Cardiac muscle cell (in vitro differentiated cells and primary cell): ENCODE data around the gene DHX35. TPM values are rescaled to one million over a fixed set of nuclear protein-coding genes. Genes with fewer than 3 reads are reported as not detected.

Experiments used
- DNase-seq, 2 donors: peaks; one replicate each; pipeline versions ENCODE4 v3.0.0 to v3.0.0-alpha.2; 2010 to 2017; ENCODE audit warnings: low read depth in 1 of 2, low spot score in 1 of 2
- H3K27ac ChIP-seq: fragments of 200-600 bp; sonication (generic); 2 replicates; pipeline ENCODE4 v1.5.1; 2016
- H3K27me3 ChIP-seq: fragments of 200-600 bp; sonication (generic); 2 replicates; pipeline ENCODE4 v1.6.0; 2016; ENCODE audit warnings: control low read depth
- H3K36me3 ChIP-seq: fragments of 200-600 bp; sonication (generic); 2 replicates; pipeline ENCODE4 v1.5.1; 2016; ENCODE audit warnings: control low read depth
- H3K4me1 ChIP-seq: fragments of 200-600 bp; sonication (generic); 2 replicates; pipeline ENCODE4 v1.8.1; 2017; ENCODE audit warnings: low read depth, mild to moderate bottlenecking, mixed run types
- H3K4me3 ChIP-seq: fragments of 200-600 bp; sonication (generic); 2 replicates; pipeline ENCODE4 v1.5.1; 2016; ENCODE audit warnings: mild to moderate bottlenecking
- H3K9me3 ChIP-seq: fragments of 200-600 bp; sonication (generic); 2 replicates; pipeline ENCODE4 v1.5.1; 2017; ENCODE audit warnings: low read depth, mild to moderate bottlenecking, control low read depth
- polyA plus RNA-seq: library from polyadenylated mRNA; unstranded; fragments of >200 nt; fragmentation: Nextera tagmentation; extraction: Ambion mirVana; gene quantifications from 2 replicates; pipeline ENCODE4 v1.2.1, GENCODE V29; 2016
- total RNA-seq: library from RNA; depleted of rRNA; stranded (reverse); fragments of >200 nt; gene quantifications from 2 replicates; pipeline ENCODE4 v1.2.3, GENCODE V29; 2016
- TF ChIP-seq, protein P1 (sequence below): IDR thresholded peaks from 2 replicates; pipeline ENCODE4 v1.5.1; 2012; ENCODE audit warnings: low read depth, mild to moderate bottlenecking, low read length

The DHX35 gene
- total and polyA plus RNA-seq, 2 experiments from 2014 or later: 8.9 to 10.4 TPM

DNA sequence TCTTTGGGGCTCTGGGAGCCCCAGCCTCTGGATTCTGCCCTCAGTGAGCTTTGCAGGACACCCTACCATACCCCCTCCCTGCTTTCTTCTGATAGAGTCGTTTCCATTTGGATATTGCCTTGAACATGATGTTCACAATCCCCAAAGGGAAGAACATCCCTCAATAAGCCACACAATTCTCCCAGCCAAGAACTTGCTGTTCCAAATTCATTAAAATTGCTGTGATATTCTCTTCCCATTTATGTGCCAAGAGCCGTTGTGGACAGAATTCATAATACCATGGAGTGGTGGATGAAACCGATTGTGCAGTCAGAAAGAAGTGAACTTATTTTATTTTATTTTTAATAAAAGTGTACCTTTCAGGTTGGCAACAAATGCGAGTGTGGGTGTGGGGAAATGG is 95.8 kb downstream of the DHX35 start:
- H3K27me3 ChIP-seq: no peaks in the 10 kb centered on the region

DNA sequence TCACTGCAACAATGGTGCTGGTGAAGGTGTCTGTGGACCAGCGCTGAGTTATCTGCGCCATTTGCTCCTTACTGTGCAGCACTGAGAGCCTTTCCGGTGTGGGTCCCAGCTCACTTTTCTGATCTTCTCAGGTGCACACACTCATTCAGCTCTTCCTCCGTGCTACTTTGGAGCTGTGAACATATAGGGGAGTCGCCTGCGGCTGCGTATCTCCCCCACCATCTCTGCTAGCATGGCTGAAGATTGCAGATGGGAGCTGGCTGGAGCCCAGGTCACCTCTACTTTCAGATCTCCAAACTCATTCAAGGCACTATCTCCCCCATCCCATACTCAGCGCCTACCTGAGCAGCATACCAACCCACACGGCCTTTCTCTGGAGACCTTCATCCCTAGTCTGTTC is 96.9 kb downstream of the DHX35 start:
- Histone ChIP-seq H3K27me3 (no peaks in the 10 kb centered on the region), H3K27ac (no peak overlapping the region), H3K4me3 (no peak overlapping the region), H3K9me3 (no peaks in the 10 kb centered on the region), H3K4me1 (no peaks in the 10 kb centered on the region), H3K36me3 (no peaks in the 10 kb centered on the region)
- no peak for DNase-seq
- TF ChIP-seq, protein P1, sequence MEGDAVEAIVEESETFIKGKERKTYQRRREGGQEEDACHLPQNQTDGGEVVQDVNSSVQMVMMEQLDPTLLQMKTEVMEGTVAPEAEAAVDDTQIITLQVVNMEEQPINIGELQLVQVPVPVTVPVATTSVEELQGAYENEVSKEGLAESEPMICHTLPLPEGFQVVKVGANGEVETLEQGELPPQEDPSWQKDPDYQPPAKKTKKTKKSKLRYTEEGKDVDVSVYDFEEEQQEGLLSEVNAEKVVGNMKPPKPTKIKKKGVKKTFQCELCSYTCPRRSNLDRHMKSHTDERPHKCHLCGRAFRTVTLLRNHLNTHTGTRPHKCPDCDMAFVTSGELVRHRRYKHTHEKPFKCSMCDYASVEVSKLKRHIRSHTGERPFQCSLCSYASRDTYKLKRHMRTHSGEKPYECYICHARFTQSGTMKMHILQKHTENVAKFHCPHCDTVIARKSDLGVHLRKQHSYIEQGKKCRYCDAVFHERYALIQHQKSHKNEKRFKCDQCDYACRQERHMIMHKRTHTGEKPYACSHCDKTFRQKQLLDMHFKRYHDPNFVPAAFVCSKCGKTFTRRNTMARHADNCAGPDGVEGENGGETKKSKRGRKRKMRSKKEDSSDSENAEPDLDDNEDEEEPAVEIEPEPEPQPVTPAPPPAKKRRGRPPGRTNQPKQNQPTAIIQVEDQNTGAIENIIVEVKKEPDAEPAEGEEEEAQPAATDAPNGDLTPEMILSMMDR: no peak

More for the DNA sequence above, 95.8 kb downstream of the DHX35 start:
- Histone ChIP-seq H3K27ac (no peak overlapping the region), H3K9me3 (no peaks in the 10 kb centered on the region), H3K4me3 (no peak overlapping the region), H3K4me1 (no peaks in the 10 kb centered on the region), H3K36me3 (no peaks in the 10 kb centered on the region)
- TF ChIP-seq, protein P1: no peak
- DNase-seq: no peak

DNA sequence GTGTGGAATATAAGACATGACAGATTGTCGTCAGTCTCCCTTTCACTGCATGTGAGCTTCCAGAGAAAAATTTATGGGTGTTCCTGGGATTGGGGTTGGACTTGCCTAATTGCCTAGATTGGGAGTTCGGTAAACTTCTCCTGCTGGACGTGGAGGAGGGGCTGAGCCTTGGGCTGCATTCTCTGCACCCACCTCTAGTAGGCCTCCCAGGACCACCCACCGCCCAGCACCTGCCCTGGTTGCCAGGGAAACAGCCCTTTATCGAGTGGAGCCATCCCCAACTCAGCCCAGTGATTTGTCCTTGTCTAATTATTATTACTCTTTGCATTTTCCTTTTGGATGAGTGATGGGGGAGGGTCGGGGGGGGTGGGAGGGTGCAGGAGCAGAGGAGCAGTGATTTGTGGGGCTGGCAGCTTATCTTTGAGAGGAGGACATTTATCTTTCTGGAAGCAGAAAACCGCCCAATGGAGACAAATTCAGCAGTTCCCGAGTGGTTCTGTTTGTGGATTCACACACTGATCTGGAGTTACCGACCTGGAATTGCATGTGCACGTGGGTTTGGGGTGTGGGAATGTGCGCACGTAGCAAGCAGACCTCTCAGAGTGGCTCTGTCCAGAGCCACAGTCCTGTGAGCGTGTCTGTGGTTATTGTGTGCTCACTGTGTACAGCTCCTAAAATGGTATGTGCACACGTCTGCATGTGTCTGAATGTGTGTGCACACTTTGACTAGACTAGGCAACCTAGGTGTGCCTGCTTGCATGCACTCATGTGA is 104.5 kb downstream of the DHX35 start:
- peak in 1 of 2 donors; percentile 45 for DNase-seq
- no peaks in the 10 kb centered on the region for H3K36me3 ChIP-seq
- no peaks in the 10 kb centered on the region for H3K27me3 ChIP-seq
- TF ChIP-seq, protein P1: no peak
- H3K4me3 ChIP-seq: no peak overlapping the region
- H3K9me3 ChIP-seq: no peaks in the 10 kb centered on the region
- no peak overlapping the region for H3K27ac ChIP-seq
- H3K4me1 ChIP-seq: no peaks in the 10 kb centered on the region

DNA sequence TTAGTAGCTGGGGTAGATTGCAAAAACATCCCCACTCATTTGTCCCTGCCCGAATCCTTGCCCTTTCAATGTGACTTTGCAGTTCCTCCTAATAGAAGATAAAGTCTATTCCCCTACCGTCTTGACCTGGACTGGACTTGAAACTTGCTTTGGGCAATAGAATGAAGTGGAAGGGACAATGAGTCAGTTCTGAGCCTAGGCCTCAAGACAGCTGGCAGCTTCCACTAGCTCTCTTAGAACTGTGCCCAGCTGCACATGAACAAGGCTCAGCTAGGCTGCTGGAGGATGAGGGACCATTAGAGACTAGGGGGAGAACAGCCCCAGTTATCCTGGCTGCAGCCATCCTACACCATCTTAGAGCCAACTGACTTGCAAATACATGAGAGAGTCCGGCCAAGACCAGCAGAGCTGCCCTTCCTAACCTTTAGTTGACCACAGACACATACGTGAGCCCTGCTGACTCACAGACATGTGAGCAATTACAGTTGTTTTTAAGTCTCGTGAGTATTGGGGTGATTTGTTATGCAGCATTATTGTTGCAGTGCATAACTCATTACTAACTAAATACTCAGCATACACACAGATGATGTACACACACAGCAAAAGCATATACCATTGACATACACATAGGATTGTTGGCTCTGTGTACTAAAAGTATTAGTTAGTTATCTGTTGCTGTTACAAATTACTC is 105.5 kb downstream of the DHX35 start:
- H3K36me3 ChIP-seq: no peaks in the 10 kb centered on the region
- no peaks in the 10 kb centered on the region for H3K27me3 ChIP-seq
- TF ChIP-seq, protein P1: no peak
- no peak overlapping the region for H3K4me3 ChIP-seq
- no peaks in the 10 kb centered on the region for H3K4me1 ChIP-seq
- H3K27ac ChIP-seq: no peak overlapping the region
- H3K9me3 ChIP-seq: no peaks in the 10 kb centered on the region
- peak in 1 of 2 donors; percentile 10 for DNase-seq

DNA sequence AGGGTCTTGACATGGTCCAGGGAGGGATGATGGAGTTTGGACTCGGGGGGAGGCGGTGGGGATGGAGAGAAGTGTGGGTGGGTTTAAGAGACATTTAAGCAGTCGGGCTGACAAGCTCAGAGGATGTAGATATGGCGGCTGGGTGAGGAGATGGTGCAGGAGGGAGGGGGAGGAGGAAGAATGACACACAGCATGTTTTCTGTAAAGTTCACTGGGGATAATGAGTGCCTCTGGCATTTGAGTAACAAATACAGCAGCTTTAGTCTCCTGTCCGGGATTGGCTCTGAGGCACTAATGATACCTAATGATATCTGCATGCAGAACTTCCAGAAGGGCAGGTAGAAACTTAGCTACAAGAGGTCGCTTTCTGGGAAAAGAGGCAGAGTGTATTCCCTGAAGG is 107.8 kb downstream of the DHX35 start:
- Histone ChIP-seq H3K9me3 (no peaks in the 10 kb centered on the region), H3K4me1 (no peaks in the 10 kb centered on the region), H3K27ac (no peak overlapping the region), H3K36me3 (no peaks in the 10 kb centered on the region), H3K4me3 (no peak overlapping the region), H3K27me3 (no peaks in the 10 kb centered on the region)
- DNase-seq: no peak
- TF ChIP-seq, protein P1: no peak
